ENCODE measurements around the gene CPVL. TPM values are rescaled to one million over a fixed set of nuclear protein-coding genes. Genes with fewer than 3 reads are reported as not detected.
A peak's percentile ranks its signal among the peaks of the same experiment; 100 is the strongest.

CPVL gene
- total and polyA plus RNA-seq, 8 donors = 6.8 to 40.8 (median 11.2) TPM

GRCh38 chr7:29043576-29043975 is 102.8 kb downstream of the CPVL start:
- TF ChIP-seq CTCF (IDR thresholded peaks at IDR 0.05) = no peak
- Histone ChIP-seq H3K36me3 (no peaks in the 10 kb centered on the region), H3K27ac (no peak overlapping the region), H3K9me3 (no peaks in the 10 kb centered on the region), H3K4me1 (no peaks in the 10 kb centered on the region), H3K27me3 (no peaks in the 10 kb centered on the region), H3K4me3 (no peak overlapping the region)
- ATAC-seq (no peak), DNase-seq (no peak)
- intact Hi-C loops (cut with DNase I) = no loop called here

GRCh38 chr7:29042824-29043231 is 103.5 kb downstream of the CPVL start:
- Histone ChIP-seq H3K9me3 (no peaks in the 10 kb centered on the region), H3K4me1 (no peaks in the 10 kb centered on the region), H3K27me3 (no peaks in the 10 kb centered on the region), H3K4me3 (no peak overlapping the region), H3K36me3 (no peaks in the 10 kb centered on the region), H3K27ac (no peak overlapping the region)
- intact Hi-C loops (cut with DNase I) = no loop called here
- ATAC-seq (no peak), DNase-seq (peak in 1 of 4 donors; percentile 33)
- TF ChIP-seq CTCF (IDR thresholded peaks at IDR 0.05) = no peak

DNA sequence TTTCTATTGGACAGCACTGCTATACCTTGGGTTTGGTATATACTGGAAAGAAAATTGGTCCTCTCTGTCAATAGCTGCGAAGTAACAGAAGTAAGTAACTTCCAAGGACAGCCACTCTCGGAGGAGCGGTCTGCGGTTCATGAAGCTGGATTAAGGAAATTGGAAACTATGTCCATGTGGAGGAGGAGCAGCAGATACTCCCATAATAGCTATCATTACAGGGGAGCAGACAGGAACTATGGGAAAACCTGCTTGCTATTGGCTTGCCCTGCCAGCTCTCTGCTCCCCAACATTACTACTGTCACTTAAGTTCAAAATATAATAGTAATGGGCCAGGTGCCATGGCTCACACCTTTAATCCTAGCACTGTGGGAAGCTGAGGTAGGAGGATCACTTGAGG is 104.3 kb downstream of the CPVL start:
- H3K36me3 ChIP-seq = no peaks in the 10 kb centered on the region
- intact Hi-C loops (cut with DNase I) = no loop called here
- no peak for TF ChIP-seq CTCF (IDR thresholded peaks at IDR 0.05)
- ATAC-seq = no peak
- H3K4me3 ChIP-seq = no peak overlapping the region
- no peak for DNase-seq
- no peaks in the 10 kb centered on the region for H3K9me3 ChIP-seq
- H3K27ac ChIP-seq = no peak overlapping the region
- no peaks in the 10 kb centered on the region for H3K4me1 ChIP-seq
- no peaks in the 10 kb centered on the region for H3K27me3 ChIP-seq

- Histone ChIP-seq H3K27me3 (no peaks in the 10 kb centered on the region), H3K9me3 (no peaks in the 10 kb centered on the region), H3K36me3 (no peaks in the 10 kb centered on the region), H3K27ac (no peak overlapping the region), H3K4me3 (no peak overlapping the region), H3K4me1 (no peaks in the 10 kb centered on the region)
- intact Hi-C loops (cut with DNase I) = no loop called here
- DNase-seq = no peak
- no peak for TF ChIP-seq CTCF (IDR thresholded peaks at IDR 0.05)
- ATAC-seq = no peak
Observed at GRCh38 chr7:29040579-29040925, 105.8 kb downstream of the CPVL start.

GRCh38 chr7:29039821-29040578 is 106.3 kb downstream of the CPVL start:
- DNase-seq = no peak
- Histone ChIP-seq H3K27me3 (no peaks in the 10 kb centered on the region), H3K27ac (no peak overlapping the region), H3K4me3 (no peak overlapping the region), H3K4me1 (no peaks in the 10 kb centered on the region), H3K9me3 (no peaks in the 10 kb centered on the region), H3K36me3 (no peaks in the 10 kb centered on the region)
- TF ChIP-seq CTCF (IDR thresholded peaks at IDR 0.05) = no peak
- peak; percentile 34 for ATAC-seq
- intact Hi-C loops (cut with DNase I) = no loop called here

Measured in left lung (tissue), 10 donors.